Panc1 (cell line): Measurements from ENCODE around the gene PPM1L.

ENCODE experiments used
- CTCF ChIP-seq: fragments of 450-650 bp; IDR thresholded peaks from 2 replicates; pipeline ENCODE4 v1.5.1; 2017; ENCODE audit warnings: mild to moderate bottlenecking
- POLR2AphosphoS5 ChIP-seq: IDR thresholded peaks from 2 replicates; pipeline ENCODE4 v1.6.1; 2012; ENCODE audit warnings: mild to moderate bottlenecking, low read depth, low read length, moderate library complexity
- TF ChIP-seq, protein P1 (sequence below), 2 experiments: IDR thresholded peaks; 2 replicates each; pipeline ENCODE4 v1.6.1; 2011 to 2012; ENCODE audit warnings: low read depth in 2 of 2, control low read depth in 1 of 2, low read length in 1 of 2, mild to moderate bottlenecking in 1 of 2, moderate library complexity in 1 of 2; ENCODE audit not compliant: insufficient read depth in 1 of 2

GRCh38 chr3:160768918-160769317 is 12.9 kb downstream of the PPM1L start:
- TF ChIP-seq CTCF (no peak), POLR2AphosphoS5 (no peak)
- TF ChIP-seq, protein P1, sequence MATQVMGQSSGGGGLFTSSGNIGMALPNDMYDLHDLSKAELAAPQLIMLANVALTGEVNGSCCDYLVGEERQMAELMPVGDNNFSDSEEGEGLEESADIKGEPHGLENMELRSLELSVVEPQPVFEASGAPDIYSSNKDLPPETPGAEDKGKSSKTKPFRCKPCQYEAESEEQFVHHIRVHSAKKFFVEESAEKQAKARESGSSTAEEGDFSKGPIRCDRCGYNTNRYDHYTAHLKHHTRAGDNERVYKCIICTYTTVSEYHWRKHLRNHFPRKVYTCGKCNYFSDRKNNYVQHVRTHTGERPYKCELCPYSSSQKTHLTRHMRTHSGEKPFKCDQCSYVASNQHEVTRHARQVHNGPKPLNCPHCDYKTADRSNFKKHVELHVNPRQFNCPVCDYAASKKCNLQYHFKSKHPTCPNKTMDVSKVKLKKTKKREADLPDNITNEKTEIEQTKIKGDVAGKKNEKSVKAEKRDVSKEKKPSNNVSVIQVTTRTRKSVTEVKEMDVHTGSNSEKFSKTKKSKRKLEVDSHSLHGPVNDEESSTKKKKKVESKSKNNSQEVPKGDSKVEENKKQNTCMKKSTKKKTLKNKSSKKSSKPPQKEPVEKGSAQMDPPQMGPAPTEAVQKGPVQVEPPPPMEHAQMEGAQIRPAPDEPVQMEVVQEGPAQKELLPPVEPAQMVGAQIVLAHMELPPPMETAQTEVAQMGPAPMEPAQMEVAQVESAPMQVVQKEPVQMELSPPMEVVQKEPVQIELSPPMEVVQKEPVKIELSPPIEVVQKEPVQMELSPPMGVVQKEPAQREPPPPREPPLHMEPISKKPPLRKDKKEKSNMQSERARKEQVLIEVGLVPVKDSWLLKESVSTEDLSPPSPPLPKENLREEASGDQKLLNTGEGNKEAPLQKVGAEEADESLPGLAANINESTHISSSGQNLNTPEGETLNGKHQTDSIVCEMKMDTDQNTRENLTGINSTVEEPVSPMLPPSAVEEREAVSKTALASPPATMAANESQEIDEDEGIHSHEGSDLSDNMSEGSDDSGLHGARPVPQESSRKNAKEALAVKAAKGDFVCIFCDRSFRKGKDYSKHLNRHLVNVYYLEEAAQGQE (IDR thresholded peaks at IDR 0.05; ENCODE audit: insufficient read depth in 1 of 2, low read depth in 2 of 2, low read length in 1 of 2) = no peak
